ENCODE measurements around the gene AURKAIP1.

GRCh38 chr1:1353389-1354151 is 21.4 kb downstream of the AURKAIP1 start:
- TF ChIP-seq POLR2A (IDR thresholded peaks at IDR 0.05; ENCODE audit: low read depth, low read length) (no peak), CTCF (conservative IDR thresholded peaks at IDR 0.05; ENCODE audit: low read depth, low read length) (no peak), ELK1 (IDR thresholded peaks at IDR 0.05; ENCODE audit: borderline replicate concordance, low read depth, low read length) (no peak), MAFK (IDR thresholded peaks at IDR 0.05; ENCODE audit: low read depth, low read length) (no peak), CEBPB (IDR thresholded peaks at IDR 0.05; ENCODE audit: low read depth, low read length) (no peak), FOS (IDR thresholded peaks at IDR 0.05; ENCODE audit: low read depth, low read length) (no peak), MAZ (IDR thresholded peaks at IDR 0.05; ENCODE audit: borderline replicate concordance, low read depth, low read length) (no peak), RCOR1 (IDR thresholded peaks at IDR 0.05; ENCODE audit: insufficient replicate concordance, low read length) (no peak), BHLHE40 (IDR thresholded peaks at IDR 0.05; ENCODE audit: low read depth, low read length) (no peak), USF2 (IDR thresholded peaks at IDR 0.05; ENCODE audit: low read depth, low read length) (no peak), MXI1 (IDR thresholded peaks at IDR 0.05; ENCODE audit: borderline replicate concordance, low read depth, low read length) (no peak)
